GM12892 (cell line): ENCODE measurements around the gene TOM1L2.

Experiments used
- POLR2A ChIP-seq: IDR thresholded peaks from 2 replicates; pipeline ENCODE4 v1.6.1; 2011; ENCODE audit warnings: low read depth, low read length, control low read depth
- TAF1 ChIP-seq: IDR thresholded peaks from 2 replicates; pipeline ENCODE4 v1.6.1; 2011; ENCODE audit warnings: low read depth, mild to moderate bottlenecking, control low read depth, low read length, borderline replicate concordance

DNA sequence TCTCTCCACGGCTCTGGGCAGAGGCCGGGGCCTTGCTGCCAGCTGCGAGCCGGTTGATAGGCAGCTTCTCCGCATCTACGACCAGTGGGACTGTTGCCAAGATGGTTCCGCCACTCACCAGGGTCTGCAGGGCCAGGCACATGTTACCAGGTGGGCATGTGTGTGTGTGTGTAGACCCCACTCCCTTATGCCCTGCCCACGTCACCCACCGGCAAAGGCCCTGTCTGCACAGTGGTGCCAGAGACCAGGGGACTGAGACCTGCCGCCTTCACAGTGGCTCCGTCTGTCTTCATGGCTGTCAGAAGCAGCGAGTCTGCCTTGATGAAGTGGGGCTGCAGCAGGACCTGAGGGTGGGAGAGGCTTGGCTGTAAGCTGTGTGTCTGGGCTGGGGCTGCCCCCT lies 153.1 kb downstream of the TOM1L2 start:
- TF ChIP-seq TAF1, result no peak
- no peak; the same call in 1 of the 2 replicates for TF ChIP-seq POLR2A
